Left renal pelvis (tissue), 4 donors: Measurements from ENCODE around the gene ZMAT5. TPM values are rescaled to one million over a fixed set of nuclear protein-coding genes. Genes with fewer than 3 reads are reported as not detected.

Experiments
- DNase-seq, 4 donors: peaks; one replicate each; pipeline ENCODE4 v3.0.0-alpha.2; 2013; ENCODE audit warnings: low read depth in 4 of 4, low spot score in 3 of 4
- polyA plus RNA-seq, 4 donors: library from polyadenylated mRNA; unstranded; fragments of 120-200 nt; gene quantifications; one replicate each; pipeline ENCODE4 v1.2.1, GENCODE V29; 2013; ENCODE audit not compliant: insufficient read length in 4 of 4

ZMAT5 gene
- polyA plus RNA-seq, 4 donors: 17.1 to 26.3 (median 20.8) TPM

DNA sequence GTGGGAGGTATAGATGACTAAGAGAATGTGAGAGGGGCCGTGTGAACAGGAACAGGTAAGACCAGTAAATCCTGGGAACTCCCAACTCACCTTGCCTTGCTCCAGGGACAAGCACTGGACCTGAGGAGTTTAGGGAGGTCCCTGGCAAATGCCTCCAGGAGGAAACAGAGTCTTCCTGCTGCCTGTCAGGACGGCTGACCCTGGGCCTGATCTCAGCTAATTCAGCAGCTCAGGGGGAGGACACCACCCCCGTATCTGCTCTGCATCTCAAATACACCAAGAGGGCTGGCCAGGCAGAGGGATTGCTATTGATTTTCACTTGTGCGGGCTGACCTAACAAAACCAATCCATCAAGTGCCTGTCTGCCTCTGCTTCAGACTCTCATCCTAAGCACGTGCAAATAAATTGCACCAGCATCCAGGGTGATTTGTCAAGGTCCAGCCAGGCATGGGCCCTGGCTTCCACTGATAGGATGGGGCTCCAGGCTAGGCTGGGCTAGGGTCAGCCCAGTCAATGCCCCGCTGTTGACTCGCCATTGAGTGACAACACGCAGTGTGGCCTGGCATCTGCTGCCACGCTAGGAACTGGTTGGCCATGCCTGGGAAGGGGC is 20.7 kb upstream of the ZMAT5 start:
- DNase-seq: no peak

DNA sequence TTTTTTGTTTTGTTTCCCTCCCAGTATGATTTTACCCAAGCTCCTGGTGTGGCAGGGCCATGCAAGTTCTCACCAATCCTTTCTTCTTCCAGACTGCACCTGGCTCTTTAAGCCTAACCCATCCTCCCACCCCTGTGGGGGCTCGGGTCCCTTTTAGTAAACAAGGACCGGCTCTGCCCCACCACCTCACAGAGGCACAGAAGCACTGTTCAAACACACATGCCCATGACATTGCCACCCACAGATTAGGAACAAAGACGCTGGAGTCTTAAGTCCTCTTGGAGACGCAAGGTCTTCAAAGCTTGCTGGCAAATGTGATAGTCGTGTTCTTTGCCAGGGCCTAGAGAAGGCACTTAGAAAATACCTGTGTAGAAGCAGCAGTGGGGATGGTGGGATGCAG is 19.2 kb upstream of the ZMAT5 start:
- DNase-seq: no peak

DNA sequence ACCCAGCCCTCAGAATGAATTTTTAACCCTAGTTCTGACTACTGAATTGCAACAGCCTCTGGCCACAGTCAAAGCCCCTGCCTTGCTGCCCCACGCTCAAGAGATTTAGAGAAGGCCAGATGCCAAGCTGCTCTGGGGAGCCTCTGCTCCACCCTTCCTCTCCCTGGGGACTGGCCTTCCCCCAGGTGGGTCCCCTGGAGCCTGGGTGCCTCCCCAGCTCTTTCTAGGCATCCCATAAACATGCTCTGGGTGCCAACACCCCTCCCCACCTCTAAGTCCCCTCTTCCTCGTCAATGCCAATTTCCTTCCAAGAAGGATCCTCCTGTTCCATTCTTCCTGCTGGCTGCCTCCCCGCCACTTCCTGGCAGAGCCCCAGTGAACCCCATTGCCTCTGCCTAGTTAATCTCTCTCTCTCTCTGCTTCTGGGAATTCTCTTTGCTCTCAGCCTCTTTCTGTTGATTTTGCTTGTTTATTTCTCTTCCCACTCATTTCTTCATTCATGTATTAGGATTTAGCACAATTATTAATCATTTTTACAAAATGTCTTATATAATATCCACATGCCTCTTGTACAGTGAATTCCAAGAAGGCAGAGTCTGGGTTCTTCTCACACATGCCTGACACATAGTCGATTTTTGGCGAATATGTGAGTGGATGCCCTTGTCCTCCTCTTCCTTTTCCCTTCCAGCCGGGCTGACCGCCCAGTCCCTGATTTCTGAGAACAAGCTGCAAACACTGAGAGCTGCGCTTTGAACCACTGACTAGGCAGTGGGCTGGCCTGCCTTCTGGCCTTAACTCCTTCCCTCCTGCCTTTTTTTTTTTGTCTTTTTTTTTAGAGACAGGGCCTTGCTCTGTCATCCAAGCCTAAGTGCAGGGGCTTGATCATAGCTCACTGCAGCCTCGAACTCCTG is 17.9 kb upstream of the ZMAT5 start:
- DNase-seq: no peak

DNA sequence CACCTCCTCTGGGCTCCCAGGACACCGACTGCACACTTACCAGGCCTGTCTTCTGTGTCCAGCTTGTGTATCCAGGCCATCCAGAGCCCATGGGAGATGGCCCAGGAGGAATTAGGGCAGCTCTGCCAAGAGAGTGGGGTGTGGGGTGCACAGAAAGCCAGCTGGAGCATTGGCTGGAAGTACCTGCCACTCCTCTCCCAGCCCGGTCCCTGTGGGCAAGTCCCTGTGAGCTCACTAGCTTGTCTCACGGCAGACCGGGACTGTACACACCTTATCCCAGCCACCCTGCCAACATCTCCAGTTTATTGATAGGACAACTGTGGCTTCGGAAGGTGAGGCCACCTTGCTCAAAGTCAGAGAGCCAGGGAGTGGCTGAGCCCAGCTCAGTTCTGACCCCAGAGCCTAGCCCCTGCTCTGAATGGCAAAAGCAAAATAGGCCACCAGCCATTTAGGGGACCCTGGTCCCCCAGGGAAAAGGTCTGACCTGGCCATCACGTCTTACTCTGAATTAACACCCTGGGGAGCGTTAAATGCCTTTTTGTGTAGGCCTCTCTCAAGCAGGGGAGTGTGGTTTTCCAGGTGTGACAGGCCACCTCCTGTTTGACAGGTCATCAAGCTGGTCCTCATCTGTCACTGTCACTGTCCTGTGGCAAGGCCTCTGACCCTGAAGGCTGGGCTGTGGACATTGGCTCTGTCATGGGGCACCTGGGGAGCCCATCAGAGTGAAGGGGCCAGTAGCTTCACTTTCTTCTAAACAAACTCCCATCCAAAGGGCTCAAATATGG is 15.4 kb upstream of the ZMAT5 start:
- DNase-seq: no peak

DNA sequence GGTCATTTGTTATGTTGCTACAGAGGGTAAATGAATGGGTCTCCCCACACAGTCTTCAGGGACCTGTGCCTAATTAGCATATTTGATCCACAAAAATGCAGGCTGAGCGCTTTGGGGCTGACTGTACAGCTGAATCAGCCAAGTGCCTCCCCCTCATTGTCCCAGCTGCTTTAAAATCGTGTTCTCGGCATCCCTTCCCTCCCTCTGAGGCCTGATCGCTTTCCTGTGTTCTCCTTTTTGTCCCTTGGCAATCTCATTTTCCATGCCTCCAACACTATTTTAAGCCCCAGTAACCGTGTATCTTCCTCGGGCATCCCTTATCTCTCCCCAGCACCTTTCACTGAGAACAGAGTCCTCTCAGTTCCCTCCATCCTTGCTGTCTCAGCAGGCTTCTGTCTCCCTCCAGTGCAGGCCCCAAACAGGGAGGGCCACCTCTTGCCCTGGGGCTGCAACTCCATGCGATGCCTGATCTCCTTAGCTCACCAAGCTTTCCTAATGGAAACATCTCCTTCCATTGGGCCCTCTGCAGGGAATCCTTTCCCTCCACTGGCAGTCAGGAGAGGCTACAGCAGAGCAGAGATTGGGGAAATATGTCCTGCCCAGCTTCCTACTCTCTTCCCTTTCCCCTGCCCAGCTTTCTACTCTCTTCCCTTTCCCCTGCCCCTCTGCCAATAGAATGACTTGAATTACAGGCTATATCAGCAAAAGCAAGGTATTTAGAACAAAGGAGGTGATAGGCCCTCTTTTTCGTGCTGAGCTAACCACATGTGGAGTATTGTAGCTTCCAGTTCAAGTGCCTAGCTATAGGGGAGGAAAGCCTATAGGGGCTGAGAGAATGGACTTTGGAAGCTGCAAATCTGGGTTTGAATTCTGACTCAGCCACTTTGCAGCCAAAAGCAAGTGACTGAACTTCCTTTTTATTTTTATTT is 14.2 kb upstream of the ZMAT5 start:
- DNase-seq: no peak

DNA sequence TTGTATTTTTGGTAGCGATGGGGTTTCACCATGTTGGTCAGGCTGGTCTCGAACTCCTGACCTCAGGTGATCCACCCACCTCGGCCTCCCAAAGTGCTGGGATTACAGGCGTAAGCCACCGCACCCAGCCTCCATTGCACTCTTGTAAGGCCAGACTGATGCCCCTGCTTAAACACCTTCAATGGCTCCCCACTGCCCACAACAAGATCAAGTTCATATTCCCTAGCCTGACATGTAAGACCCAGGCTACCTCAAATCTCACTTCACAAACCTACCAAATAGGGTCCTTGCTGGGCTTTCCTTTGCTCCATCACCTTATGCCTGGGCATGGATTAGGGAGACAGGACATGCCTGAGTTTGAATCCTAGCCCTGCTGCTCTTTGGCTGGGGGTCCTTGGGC is 13.4 kb upstream of the ZMAT5 start:
- no peak for DNase-seq

DNA sequence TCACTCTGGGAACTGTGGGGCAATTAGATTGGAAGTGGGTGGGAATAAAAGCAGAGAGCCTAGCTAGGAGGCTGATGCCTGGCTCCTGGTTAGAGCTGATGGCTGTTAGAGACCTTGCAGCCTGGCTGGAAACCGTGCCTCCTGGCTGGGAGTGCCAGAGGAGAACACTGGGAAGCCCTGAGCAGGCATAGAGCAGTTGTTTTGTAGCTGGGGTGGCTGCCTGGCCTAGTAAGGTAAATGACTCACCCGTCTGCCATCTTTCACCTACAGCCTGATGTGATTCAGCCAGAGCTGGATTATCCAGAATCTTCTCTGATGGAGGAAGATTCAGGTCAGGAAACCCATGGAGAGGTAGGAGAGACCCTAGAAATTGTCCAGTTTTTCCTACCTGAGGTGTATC is 6.4 kb upstream of the ZMAT5 start:
- no peak for DNase-seq

GRCh38 chr22:29772170-29772641 is 5.4 kb upstream of the ZMAT5 start:
- no peak for DNase-seq

GRCh38 chr22:29769723-29770321 is 3.0 kb upstream of the ZMAT5 start:
- DNase-seq: no peak

DNA sequence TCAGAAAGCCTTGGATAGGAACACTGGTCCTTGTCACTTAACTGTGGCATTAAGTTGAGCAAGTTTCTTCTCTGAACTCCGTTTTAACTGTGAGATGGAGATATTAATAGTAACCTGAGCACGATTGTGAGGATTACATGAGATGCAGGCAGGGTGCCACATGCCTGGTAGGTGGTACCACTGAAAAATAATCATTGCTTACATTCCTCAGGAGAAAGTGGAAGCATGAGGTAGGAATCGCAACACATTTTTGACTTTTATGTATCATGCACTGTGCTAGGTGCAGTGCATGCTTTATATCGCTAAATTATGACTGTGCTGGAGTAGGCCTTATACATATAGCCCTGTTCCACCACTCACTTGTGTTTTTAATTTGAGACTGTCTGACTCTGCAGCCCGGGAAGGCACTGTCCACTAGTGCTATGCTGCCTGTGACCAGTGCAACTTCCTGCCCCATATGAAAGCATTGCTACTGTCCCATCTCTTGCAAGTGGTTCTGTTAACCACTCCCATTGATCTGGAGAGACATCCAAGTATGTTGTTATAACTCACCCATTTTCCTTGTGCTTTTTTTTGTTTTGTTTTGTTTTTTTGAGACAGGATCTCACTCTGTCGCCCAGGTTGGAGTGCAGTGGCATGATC is 1.4 kb upstream of the ZMAT5 start:
- DNase-seq: no peak

- DNase-seq: peak; percentile 78 to 86 (median 82)
These were observed 604 bp upstream of the ZMAT5 start, which contains the start of gene UQCR10 for GRCh38 chr22:29767171-29768051. Gene UQCR10, plus strand, starts transcription at chr22:29767369. Its CDS starts 30 bp downstream, at chr22:29767399.

DNA sequence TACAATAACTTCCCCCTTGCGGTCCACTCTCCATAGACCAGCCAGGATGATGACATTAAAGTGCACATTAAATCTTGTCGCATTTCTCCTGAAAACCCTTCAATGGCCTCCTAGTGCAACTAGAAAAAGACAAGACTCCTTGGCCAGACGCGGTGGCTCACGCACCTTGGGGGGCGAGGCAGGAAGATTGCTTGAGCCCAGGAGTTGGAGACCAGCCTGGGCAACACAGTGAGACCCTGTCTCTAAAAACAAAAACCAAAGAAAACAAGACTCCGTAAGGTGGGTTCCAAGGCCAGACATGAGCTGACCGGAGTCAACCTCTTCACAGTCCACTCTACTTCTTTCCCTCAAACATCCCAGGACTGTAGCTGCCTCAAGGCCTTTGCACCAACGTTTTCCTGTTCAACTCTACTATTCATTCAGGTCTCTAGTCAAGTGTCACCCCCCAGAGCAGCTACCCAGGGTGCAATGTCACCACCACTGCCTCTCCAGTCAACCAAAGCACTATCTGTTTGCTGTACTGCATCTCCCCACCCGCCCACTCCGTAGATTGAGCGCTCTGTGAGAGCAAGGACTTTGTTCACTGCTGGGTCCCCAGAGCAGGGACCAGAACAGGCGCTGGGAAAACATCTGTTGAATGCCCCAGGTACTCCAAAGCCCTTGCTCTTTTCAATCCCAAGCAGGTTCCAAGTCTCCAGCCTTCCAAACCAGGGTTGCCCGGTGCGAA is 739 bp downstream of the ZMAT5 start:
- peak in 1 of 4 donors; percentile 2 for DNase-seq

GRCh38 chr22:29762263-29762662 is 4.5 kb downstream of the ZMAT5 start:
- no peak for DNase-seq

GRCh38 chr22:29758959-29759358 is 7.8 kb downstream of the ZMAT5 start:
- no peak for DNase-seq

GRCh38 chr22:29758068-29758622 is 8.7 kb downstream of the ZMAT5 start:
- DNase-seq: no peak

GRCh38 chr22:29757096-29757495 is 9.7 kb downstream of the ZMAT5 start:
- DNase-seq: no peak

- no peak for DNase-seq
These were observed 10.5 kb downstream of the ZMAT5 start for GRCh38 chr22:29756341-29756740.
